Measurements from ENCODE around the gene LHFPL6.

Gene LHFPL6

GRCh38 chr13:39590466-39591036 lies 12.4 kb downstream of the LHFPL6 start:
- DNase-seq: no peak

- no peak for DNase-seq
Observed at GRCh38 chr13:39588384-39588783, 14.6 kb downstream of the LHFPL6 start.

DNA sequence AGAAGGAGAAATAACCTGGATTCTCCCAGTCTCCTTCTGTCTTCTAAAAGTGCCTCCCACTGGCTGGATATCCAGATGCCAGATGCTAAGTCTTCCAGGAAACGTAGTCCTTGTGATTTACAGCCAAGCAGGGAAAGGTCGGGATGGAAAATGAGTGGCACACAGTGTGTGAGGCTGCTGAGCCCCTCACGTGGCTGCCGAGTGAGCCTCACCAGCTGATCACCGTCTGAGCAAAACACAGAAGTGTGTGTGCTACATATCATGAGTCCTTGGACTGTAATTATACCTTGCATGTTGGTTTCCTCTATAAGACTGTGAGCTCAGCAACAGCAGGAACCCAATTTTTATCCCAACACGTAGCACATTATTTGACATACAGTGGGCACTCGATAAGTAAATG lies 15.1 kb downstream of the LHFPL6 start:
- no peak for DNase-seq

GRCh38 chr13:39586958-39587605 lies 15.9 kb downstream of the LHFPL6 start:
- DNase-seq: no peak

GRCh38 chr13:39586151-39586550 lies 16.8 kb downstream of the LHFPL6 start:
- no peak for DNase-seq

DNA sequence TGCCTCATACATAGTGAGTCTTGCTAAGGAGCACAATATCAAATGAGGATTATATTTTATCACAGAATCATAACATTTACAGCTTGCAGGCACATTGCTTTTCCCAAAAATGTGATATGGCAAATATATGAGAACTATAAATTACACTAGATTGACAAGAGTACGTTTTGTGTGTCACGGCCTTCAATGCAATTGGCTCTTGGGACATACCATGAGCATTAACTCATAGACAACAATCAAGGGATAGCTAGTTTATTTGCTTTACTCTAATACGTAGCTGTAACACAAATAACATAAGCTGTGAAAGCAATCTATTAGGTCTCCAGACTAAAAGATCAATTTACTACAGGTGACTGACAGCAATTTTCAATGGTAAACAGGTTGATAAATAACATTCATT lies 17.8 kb downstream of the LHFPL6 start:
- DNase-seq: no peak

GRCh38 chr13:39580881-39581575 lies 22.0 kb downstream of the LHFPL6 start:
- no peak for DNase-seq

DNA sequence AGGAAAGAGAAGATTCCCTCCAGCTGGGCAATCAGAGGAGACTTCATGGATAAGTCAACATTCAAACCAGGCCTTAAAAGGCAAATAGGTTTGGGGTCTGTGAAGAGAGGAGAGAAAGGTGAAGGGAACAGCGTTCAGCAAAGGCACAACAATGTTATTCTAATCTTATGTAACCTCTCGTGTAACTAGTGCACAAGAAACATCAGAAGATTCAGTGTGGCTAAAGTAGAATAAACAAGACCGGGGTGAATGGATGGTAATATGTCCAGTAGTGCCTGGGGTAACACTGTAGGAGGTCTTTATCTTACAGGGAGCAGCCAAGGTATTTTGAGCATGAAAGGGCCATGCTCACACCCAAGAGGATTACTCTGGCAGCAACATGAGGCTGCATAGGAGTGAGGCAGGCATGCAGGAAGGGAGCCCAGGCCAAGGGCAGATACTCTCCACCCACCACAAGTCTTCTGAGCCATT lies 24.1 kb downstream of the LHFPL6 start:
- DNase-seq: no peak

- peak; percentile 32 for DNase-seq
Observed at GRCh38 chr13:39577838-39578491, 25.0 kb downstream of the LHFPL6 start.

DNA sequence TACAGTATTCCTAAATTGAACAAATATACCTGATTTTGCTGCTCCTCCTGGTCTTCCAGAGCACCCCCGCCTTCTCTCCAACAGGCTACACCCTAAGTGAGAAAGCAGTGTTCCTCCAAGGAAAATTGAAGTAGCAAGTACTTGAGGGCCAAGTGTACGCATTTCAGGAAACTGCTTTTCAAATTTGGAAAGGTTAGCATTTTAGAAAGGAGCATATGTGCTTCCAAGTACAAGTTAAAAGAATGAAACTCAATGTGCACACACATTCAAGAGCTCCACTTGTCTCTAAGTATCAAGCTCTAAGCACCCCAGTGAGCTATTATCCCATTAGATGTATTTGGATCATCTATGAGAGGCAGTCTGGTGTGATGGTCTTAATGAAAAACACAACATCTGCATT lies 25.8 kb downstream of the LHFPL6 start:
- DNase-seq: peak; percentile 78

- DNase-seq: no peak
Observed at GRCh38 chr13:39575641-39576238, 27.3 kb downstream of the LHFPL6 start.

DNA sequence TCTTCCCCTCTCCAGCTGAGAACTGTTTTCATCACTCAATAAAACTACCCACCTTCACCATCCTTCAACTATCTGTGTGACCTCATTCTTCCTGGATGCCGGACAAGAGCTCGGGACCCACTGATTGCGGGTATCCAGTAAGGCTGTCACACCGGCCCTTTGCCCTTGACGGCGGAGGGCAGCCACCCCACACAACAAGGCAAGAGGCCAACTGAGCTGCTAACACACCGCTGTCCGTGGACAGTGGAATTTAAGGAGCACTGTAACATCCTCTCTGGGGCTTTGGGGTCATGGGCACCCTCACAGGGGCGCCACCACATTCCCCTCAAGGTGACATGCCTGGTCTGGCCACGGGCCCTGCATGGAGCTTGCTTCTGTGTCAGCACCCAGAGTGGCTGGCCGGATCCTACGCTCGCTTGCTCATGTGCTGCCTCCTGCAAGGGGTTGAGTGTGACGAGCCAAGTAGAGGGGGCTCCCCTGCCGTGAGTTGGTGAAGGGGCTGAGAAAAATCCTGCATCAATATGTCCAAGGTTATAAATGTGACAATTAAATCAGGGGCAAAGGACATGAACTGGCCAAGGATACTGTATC lies 31.4 kb downstream of the LHFPL6 start:
- DNase-seq: no peak

DNA sequence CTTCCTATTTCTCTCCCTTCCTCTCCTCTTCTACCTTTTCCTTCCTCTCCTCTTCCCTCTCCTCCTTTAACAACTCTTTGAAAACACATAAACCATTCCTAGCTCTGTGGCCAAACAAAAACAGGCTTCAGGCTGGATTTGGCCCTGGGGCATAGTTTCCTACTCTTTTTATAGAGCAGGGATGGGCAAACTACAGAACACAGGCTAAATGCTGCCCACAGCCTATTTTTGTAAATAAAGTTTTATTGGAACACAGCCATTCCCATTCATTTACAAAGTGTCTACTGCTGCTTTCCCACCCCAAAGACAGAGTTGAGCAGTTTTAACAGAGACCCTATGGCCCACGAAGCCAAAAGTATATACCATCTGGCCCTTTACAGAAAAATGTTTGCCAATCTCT lies 35.4 kb downstream of the LHFPL6 start:
- no peak for DNase-seq

DNA sequence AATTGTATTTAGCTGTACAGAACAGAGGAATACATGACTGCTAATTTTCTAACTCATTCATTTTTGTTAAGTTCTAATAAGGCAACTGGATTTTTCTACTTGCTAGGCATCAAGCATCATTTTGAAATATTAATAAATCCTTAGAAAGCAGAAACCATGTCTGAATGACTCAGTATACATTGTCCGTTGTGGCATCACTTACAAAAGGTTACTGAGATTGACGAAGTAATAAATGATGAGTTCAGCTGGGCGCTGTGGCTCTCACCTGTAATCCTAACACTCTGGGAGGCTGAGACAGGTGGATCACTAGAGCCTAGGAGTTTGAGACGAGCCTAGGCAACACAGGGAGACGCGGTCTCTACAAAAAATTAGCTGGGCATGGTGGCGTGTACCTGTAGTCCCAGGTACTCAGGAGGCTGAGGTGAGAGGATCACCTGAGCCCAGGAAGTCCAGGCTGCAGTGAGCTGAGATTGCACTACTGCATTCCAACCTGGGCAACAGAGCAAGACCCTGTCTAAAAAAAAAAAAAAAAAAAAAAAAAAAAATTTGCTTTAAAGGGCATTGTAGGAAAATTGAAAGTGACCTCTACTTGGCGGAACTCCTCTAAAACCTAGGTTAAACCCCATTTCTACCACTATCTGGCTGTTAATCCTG lies 36.6 kb downstream of the LHFPL6 start:
- no peak for DNase-seq

DNA sequence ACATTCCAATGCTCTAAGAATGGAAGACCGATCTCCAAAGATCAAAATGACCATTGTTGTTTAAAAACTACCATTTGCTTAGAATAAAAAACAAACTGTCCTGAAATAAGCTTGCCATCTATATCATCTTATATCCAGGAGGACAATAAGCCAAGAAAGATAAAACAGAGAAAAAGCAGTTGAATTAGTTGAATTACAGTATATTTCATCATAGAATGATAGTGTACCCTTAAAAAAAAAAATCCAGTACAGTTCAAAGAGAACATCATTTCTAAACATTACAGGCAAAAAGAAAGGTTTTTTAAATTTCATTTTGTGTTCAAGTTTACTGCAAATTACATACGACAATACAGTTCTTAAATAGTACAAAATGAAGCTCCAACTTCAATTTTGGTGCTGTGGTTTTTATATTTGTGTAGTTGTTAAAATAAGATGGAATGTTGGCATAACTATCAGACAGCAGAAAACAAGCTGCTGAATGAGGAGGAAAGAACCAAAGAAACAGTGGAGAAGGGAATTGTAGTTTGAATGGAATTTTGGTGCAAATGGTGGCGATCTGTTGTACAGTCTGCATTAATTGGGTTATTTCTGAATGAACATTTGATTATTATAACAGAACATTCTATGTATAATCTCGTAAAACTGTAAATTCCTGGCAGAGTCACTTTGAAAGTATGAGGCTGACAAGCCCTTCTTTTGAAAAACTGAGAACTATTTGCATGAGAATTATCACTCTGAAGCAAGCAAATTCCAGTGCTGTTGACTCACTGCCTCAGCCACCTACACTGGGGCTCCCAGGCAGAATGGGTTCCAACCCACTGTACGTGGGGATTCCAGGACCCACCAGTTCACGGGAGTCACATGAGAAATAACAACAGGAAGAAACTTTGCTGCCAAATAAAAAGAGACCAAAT lies 37.7 kb downstream of the LHFPL6 start:
- DNase-seq: no peak

GRCh38 chr13:39563470-39563735 lies 39.6 kb downstream of the LHFPL6 start:
- no peak for DNase-seq

- no peak for DNase-seq
Observed at GRCh38 chr13:39561971-39562370, 41.0 kb downstream of the LHFPL6 start.

- no peak for DNase-seq
Observed at GRCh38 chr13:39559847-39560246, 43.1 kb downstream of the LHFPL6 start.

GRCh38 chr13:39557285-39557955 lies 45.6 kb downstream of the LHFPL6 start:
- no peak for DNase-seq

- DNase-seq: no peak
Observed at GRCh38 chr13:39556866-39557265, 46.1 kb downstream of the LHFPL6 start.

DNA sequence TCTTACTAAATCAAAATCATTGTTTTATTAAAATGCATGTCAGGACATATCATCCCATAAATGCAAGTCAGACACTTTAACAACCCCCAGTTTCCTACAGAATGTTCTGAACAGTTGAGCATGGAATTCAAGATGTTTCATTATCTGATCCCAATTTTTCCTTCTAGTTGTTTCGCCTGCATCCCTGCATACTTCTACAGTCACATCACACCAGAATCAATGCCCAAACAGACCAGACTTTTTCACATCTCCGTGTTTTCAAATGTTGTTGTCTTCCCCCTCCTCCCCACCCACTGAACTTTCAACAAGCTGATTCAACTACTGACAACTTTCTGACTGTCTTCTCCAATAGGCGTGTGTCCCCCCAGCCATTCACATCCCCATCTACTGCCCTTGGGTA lies 48.6 kb downstream of the LHFPL6 start:
- no peak for DNase-seq

Measured in DMS79 (cell line).